Activated naive CD4-positive, alpha-beta T cell treated with anti-CD3 and anti-CD28 coated beads, Interleukin-2, amount 50 U/mL, for 16 hours (primary cell): ENCODE results near the gene BICC1.
A peak's percentile ranks its signal among the peaks of the same experiment; 100 is the strongest.

Experiments
- DNase-seq: peaks from one replicate; pipeline ENCODE4 v3.0.0-alpha.2; 2020

BICC1 gene

DNA sequence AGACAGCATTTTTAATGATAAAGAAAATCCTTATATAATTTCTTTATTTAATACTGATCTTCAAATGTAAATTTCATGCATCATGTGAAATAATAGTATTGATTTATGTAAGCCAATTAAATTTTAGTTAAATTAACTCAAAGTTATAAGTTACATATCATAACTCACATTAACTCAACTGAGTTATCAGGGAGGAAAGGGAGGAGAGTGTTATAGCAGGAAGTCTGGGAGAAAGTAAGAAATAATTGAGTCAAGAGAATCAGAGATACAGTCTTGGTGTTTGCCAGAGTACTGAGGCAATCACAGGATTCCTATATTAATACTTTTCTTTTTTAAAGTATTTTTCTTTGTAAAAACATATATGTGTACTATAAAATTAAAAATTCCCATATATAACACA lies 4.0 kb downstream of the BICC1 start:
- no peak for DNase-seq

DNA sequence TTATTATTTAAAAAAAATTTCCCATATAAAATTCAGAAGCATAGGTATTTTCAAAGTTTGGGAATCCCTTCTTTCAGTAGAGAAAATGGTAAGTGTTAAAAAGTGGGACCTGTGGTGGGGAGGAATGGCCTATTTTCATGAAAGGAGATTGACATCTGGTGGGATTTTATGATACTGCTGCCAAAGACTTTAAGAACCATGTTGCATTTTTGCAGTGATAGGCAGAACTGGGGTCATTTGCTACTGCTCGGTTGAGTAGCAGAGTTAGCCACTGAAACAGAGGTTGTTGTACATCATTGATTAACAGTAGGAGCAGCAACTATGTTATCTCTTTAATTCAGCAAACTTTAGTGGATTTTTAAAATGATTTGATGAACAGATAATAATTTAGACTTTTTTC lies 4.4 kb downstream of the BICC1 start:
- no peak for DNase-seq

DNA sequence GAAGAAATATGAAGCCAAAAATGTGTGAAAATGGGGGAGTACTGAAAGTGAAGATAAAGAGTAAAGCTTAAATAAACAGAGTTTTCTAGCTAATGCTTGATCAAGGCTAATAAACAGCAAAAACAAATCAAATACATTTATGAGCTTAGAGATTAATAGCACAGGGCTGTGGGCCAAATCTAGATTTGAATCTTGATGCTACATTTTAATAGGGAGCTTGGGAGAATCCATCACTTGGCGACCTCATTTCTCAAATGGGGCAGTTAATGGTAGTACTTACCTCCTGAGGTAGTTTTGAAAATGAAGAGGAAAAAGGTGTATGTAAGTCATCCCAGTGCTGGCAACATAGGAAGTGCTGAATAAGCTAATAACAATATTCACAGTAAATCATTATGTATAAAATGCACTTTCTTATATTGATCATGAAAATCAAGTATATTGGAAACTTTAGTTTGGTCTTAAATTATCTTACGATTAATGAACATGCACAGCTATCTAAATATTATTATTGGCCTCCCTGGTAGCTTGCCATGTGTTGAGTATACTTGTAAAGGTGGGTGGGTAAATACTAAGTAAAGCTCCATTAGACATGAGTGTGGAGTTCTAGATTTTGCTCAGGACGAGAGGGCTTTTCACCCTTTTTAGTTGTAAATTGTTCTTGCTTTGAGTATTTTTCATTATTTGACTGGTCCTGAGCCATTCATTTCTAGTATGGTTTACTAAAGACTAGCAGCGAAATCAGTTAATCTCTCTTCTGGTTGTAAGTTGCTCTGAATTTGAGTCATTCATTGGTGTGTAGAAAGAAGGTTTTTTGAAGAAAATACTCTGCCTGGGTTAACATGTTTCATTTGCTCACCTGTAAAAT lies 5.1 kb downstream of the BICC1 start:
- DNase-seq = no peak

DNA sequence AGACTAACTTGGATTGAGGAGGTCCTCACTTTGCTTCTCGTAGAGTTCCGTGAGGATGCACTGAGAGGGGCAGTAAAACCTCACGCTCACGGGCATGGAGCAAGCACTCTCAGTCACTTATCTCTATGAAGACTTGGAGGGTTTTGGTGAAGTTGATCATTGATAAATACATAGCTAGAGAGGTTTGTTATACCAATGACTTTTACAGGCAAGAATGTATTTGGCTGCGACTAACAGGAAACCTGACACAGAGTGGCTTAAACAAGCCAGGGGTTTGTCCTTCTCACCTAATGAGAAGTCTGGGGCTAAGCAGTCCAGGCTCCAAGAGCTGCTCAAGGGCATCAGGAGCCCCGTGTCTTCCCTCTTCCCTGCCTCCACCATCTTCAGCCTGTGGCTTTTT lies 6.1 kb downstream of the BICC1 start:
- no peak for DNase-seq

DNA sequence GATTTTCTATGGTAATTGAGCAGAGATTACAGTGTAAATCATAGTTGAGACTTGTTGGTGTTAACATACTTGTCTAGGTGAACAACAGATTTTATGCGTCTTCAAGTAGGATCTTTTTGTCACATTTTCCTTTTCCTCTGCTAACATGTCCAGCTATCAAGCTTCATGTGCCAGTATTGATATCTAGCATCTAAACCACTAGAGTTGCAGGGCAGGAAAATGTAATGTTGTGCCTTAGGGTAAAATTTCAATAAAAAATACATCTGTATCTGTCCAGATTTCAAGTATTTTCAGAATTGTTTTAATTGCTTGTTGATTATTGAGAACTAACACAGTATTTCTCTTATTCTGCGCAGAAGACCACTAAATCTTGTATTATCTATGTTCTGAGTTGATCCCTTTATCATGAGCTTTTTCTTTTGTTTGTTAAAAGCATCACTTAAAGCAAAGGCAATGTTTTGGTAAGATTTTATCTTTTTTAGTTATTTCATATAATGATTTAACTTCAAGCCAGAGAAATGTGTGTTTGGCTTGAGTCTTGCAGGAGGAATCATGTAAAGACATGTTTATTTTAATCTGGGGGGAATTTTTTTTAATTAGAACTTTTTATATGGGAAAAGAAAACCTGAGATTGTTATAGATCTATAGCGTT lies 16.5 kb downstream of the BICC1 start:
- no peak for DNase-seq

DNA sequence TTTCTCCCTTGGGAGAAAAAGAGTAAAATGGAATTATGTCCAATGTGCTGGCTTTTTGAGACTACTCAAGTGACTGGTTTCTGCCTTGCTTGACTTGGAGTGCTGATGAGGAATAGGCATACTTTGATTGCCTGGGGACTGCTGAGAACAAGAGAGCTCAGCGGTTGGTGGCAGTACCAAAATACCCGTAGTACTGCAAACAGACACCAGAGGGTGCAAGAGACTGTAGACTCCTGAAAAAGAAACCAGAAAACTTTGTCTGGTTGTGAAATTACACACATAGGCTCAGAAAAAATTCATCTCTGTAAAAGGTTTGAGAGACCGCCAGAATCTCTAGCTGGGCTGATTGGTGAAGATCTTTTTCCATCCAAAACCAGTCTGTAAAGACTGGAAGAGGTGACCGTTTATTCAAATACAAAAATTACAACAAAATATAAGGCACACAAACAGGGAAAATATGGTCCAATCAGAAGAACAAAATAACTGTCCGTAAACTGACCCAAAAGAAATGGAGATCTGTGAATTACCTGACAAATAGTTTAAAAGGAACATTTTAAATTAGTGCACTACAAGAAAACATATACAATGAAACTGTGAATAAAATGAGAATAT lies 18.5 kb downstream of the BICC1 start:
- peak; percentile 35 for DNase-seq

DNA sequence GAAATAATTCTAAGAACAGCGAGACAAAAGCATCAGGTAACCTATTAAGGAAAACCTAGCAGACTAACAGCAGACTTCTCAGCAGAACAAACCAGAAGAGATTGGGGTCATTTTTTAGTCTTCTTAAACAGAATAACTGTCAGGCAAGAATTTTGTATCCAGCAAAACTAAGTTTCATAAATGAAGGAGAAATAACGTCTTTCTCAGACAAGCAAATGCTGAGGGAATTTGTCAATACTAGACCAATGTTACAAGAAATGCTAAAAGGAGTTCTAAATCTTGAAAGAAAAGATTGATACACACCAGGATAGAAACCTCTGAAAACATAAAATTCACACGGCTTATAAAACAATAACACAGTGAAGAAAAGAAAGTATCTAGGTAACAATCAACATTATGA lies 22.6 kb downstream of the BICC1 start:
- no peak for DNase-seq

DNA sequence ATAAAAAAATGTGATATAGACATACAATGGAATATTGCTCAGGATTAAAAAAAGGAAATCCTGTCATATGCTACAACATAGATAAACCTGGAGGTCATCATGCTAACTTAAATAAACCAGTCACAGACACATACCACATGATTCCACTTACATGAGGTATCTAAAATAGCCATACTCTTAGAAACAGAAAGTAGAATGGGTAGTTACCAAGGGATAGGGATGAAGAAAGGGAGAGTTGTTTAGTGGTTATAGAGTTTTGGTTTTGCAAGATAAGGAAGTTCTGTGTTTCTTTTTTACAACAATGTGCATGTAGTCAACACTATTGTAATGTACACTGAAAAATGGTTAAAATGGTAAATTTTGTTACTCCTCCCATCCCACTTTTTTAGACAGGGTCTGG lies 30.5 kb downstream of the BICC1 start:
- DNase-seq = no peak

DNA sequence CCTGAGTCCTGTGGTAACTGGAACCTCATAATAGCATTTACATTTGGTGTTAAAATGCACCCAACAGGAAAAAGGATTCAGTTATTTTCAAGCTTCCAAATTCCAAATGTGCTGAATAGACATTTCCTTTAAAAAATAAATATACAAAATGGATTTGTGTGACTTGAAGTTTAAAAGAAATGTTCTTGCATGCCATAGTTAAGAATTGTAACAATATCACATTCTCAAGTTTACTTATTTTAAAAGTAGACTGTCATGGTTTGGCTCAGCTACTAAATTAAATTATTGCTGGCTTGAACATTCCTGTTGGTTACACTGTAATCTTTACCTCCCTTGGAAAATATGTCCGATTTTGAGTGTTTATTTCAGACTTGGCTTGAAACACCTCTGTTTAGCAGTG lies 31.5 kb downstream of the BICC1 start:
- DNase-seq = no peak

DNA sequence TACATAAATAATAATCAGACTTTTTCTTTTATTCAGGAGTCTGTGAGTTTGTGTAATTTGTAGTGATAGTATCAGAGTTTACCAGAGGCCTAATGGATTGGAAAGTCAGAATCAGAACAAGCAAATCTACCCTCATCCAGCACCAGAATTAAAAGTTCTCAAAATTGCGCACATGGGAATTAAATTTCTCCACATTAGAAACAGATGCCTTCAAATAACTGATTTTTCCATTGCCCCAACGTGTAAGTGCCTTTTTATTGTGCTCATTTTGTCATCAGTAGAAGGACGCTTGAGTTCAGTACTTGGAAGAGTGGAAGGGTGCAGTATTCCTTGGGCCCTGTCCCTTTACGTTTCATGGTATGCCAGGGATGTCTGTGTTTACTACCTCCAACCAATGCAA lies 32.8 kb downstream of the BICC1 start:
- no peak for DNase-seq

DNA sequence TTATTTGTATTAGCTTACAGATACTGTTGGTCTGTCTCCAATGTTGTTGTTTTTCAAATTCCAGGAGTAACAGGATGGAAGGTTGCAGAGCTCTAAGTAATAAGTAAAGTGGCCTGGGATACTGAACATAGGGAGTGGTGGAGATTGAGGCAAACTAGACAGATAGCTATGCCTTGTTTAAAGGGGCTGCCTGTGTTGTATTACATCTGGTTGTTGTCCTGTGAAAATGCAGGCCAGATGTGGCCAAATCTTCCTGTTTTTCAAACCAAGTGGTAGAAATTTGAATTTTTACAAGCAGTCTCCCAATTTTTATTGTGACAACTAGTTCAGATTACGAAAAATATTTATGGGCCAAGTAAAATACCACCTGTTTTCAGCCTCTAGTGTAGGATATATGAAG lies 33.5 kb downstream of the BICC1 start:
- DNase-seq = no peak

DNA sequence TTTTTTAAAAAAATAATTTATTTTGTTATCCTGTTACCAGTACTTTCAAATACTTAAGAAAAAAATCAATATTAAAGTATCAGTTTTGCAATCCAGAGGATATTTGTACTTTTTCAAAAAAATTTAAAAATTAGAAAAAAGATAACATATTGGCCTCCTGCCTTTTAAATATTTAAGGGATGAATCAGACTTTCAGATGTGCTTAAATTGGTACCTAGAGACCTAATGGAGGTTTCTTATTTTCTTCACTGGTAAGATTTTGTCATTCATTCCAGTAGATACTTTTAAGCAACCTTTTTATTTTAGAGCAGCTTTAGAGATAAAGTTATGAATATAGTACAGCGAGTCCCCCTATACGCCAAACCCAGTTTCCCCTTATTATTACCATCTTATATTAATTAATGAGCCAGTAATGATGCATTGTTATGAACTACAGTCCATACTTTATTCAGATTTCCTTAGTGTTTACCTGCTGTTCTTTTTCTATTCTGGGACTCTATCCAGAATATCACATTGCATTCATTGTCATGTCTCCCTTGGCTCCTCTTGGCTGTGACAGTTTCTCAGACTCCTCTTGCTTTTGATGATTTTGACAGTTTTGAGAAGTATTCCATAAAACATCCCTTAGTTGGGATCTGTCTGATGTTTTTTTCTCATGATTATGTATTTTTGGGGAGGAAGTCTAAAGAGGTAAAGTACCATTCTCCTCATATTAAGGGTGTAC lies 34.2 kb downstream of the BICC1 start:
- no peak for DNase-seq

DNA sequence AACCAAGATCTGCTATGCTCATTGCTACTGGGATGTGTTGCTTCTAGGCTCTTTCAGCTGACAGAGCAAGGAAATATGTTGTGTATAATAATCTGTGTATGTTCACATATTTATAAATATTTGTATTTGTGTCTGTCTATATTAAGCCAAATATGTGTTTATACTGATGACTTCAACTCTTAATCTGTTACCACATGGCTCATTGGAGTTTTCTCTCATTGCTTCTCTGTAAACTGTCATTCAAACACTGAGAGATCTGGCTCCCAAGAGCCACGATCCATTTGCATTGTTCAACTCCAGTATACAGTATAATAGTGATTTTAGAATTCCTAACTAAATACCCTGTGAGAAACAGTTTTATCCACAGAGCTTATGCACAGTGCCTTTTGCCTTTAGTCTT lies 35.3 kb downstream of the BICC1 start:
- no peak for DNase-seq

DNA sequence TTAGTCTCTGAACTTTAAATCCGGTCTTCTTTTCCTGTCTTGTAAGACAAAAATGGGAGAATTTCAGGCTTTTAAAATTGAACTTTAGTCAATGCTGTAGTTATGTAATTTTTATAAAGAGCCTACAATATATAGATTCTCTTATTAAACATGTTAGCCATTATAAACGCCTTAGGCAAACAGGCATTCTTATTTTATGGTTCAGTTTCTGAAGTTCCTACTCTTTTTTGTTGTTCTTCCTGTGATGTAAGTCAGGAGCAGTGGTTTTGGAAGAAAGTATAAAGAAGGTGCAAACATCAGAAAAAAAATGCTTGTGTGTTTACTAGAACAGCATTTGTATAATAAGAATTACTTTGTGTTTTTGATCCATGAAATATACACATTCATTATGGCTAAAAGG lies 41.6 kb downstream of the BICC1 start:
- no peak for DNase-seq

DNA sequence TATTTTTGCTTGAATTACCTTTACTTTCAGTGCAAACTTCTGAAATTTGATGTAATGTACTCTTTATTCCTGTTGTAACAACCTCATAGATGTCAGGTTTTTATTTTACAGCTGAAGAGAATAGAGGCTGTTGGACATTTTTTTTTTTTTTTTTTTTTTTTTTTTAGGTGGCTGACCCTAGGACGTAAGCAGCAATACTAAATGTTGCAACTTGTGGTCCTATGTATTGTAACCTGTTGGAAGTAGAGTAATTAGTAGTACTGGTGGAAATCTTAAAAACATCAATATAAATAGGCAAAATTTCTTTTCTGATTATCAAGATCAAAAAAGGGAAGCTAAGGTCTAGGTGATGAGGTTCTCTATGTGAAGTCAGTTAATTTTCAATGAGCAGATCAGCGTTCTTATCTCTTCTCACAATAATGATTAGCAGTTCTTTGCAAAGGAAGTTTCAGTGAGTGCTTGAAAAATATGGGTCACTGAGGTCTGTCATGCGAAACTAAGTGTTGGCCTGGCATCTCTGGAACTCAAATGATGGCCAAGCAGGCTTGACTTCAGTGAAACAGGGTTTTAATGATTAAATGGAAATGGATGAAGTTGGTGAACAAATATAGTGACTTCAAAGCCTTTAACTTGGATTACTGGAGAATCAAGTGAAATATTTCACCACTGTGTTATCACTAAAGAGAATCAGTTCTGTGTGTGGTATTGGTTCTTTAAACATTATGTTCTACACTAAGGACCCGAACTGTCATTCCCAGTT lies 42.7 kb downstream of the BICC1 start:
- DNase-seq = no peak

DNA sequence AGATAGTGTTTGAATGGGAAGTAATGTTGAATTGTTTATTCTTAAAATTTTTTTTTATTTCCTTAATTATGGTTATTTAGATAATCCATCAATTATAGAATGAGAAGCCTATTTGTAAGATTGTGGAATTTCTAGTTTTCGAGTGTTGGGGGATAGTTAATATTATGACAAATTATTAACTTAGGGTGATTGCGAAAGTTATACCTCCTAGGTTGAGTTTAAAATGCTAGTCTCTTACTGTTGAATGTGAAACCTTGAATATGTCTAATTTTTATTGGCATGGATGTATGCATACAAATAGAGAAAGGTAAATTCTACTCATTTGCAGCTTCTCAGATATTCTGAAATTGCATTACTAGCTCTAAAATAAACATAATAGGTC lies 43.2 kb downstream of the BICC1 start:
- DNase-seq = no peak

DNA sequence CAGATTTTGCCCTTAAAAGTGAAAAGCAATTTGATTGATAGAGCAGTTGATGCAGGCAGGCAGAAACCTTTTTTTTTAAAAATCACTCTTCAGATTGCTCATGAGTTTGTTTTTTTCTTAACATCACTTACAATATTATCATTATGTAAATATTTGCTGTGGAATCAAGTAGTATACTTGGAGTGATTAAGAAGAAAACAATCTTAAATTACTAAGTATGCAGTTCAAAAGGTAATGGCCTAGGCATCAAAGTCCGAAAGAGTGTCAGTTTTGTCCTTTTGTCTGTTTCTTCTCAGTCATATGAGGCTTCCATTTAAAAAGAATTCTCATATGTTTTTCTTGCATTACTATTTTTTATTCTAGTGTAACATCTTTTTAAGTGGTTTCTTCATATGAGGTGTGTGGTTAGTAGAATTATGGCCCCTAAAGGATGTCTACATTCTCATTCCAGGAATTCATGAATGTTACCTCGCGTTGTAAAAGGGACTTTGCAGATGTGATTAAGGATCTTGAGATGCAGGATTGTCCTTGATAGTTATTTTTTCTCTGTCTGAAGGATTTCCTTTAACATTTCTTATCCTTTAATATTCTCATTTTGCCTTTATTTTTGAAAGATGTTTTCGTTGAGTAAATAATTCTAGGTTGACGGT lies 44.0 kb downstream of the BICC1 start:
- no peak for DNase-seq

DNA sequence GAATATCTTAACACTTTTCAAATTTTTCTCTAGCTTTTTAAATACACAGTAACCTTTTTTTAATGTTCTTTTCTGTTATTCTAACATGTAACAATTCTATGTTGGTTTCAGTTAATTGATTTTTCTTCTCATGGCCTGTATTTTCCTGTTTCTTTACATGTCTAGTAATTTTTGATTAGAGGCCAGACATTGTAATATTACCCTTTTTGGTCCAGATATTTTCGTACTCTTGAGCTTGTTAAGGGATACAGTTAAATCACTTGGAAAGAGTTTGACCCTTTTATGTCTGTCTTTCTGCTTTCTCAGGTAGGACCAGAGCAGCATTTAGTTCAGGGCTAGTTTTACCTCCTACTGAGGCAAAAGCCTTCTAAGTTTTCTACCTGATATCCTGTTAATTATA lies 45.0 kb downstream of the BICC1 start:
- DNase-seq = no peak

DNA sequence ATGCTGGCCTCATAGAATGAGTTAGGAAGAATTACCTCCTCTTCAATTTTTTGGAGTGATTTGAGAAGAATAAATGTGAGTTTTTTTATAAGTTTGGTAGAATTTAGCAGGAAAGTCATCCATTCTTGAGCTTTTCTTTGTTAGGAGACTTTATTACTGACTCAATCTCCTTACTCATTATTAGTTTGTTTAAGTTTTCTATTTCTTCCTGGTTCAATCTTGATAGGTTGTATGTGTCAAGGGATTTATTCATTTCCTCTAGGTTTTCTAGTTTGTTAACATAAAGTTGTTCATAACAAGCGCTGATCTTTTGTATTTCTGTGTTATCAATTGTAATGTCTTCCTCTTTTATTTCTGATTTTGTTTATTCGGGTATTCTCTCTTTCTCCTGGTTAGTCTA lies 47.4 kb downstream of the BICC1 start:
- DNase-seq = no peak

DNA sequence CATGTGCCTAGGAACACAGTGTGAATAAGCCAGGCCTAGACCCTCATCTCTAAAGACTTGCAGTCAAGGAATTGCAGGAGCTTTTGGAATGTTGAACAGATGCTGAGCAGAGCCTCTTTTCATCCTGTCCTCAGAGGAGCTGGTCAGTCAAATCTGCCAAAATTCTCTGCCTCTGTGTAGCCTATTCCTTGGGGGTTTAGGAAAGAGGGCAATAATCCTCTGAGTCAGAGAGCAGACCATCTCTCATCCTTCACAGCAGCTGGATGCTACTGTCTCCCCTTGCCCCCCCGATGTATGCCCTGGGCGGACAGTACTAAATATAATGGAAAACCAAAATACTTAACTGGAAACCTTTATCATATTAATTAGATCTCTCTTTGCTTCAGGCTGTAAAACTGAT lies 52.6 kb downstream of the BICC1 start:
- DNase-seq = no peak

DNA sequence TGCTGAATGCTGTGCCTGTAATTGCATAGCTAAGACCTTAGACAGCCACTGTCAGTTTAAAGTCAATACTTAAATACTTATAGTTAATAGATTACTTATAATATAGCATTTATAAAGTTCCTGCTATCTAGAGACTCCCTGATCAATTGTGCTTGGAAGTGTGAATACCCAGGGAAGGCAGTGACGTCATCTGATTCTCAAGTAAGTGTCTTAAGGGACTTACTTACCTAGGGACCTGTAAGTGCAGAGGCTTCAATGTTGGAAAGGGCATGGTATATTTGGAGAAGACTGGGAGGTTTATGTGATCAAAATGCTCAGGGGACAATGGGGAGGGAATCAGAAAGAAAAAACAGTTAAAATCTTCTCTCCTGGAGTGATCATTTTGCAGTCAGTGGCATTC lies 55.0 kb downstream of the BICC1 start:
- DNase-seq = no peak

DNA sequence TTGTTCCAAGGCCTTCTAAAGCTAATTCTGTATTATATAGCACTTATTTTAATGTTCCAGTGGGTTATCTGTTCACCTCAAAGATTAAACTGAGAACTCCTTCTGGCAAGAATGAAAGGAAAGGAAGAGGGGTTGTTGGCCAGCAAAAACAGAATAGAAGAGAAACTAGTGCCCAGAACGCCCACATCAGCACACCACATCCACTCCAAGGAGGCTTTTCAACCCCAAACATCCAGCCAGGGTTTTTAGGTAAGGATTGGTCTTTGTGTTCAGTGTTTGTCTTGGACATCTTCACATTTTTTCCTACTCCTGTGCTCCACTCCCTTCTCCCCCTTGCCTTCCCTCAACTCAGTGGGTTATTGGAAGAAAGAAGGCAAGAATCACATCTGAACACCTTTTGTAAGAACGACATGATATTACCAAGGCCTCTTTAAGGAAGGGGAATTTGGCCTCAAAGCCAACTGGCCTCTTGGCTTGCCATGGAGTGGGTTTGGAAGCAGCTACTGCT lies 55.8 kb downstream of the BICC1 start:
- no peak for DNase-seq
